ENCODE results near the gene SEMA3A. TPM values are rescaled to one million over a fixed set of nuclear protein-coding genes. Genes with fewer than 3 reads are reported as not detected.

The SEMA3A gene
- total and polyA plus RNA-seq, 2 of the 4 experiments (the other 2 are of a cell fraction) = 31.2 to 213 TPM

DNA sequence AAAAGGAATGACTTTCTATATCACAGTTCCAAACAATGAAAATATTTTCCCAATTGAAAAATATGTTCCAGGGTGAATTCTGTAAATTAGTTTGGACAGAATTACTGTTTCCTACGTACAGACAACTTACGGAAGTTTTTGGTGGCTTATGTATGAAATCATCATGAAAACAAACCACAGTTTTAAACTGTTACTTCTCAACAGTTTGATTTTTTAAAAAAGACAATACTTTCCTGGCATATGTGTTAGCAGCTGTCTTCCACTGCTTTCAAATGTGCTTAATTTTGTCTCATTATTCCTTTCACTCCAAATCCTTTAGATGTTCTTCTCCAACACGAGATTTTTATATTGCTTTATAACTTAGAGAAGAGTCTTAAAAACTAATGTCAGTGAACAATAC is 56.2 kb downstream of the SEMA3A start:
- no TSS peak for BruUV-seq (replicated peaks)
- no peak overlapping the region for H2BK20ac ChIP-seq (ENCODE audit: low read depth, low read length)
- POLR2A ChIA-PET (ENCODE audit: unreplicated experiment) = no interaction called here

More for the DNA sequence above, 56.2 kb downstream of the SEMA3A start:
- Histone ChIP-seq H3K23ac (ENCODE audit: low read depth, low read length) (no peak overlapping the region), H4K5ac (ENCODE audit: low read depth, low read length) (peak overlapping the region; percentile 80; the same call in 1 of the 2 replicates), H4K20me1 (ENCODE audit: insufficient read depth, low read length) (peaks cover 1% of the 10 kb centered on the region; the same call in 1 of the 2 replicates), H3K36me3 (ENCODE audit: control insufficient read depth, insufficient read depth, low read length) (peaks cover 8% of the 10 kb centered on the region), H3K14ac (replicated peaks; ENCODE audit: low read depth, low read length) (no peak overlapping the region; the same call in 1 of the 2 replicates), H3K4me3 (ENCODE audit: insufficient read depth, low read depth, low read length) (no peak overlapping the region), H3K56ac (ENCODE audit: extremely low read depth, insufficient read depth, low read length) (no peak overlapping the region), H3K79me1 (ENCODE audit: low read depth in 1 of 2, low read length in 2 of 2) (peaks cover 25 to 52% of the 10 kb centered on the region in 2 experiments), H4K8ac (ENCODE audit: low read depth in 2 of 2, low read length in 2 of 2) (no peak overlapping the region; a peak in 1 of 4 replicates), H3K27me3 (ENCODE audit: control insufficient read depth, insufficient read depth, low read length) (no peaks in the 10 kb centered on the region), H3K27ac (ENCODE audit: insufficient read depth, low read length) (peak overlapping the region; percentile 54; the same call in 1 of the 2 replicates), H3K18ac (ENCODE audit: low read depth, low read length) (peak overlapping the region; percentile 54; the same call in 1 of the 2 replicates), H2BK5ac (ENCODE audit: low read depth, low read length, poor library complexity, severe bottlenecking) (peak overlapping the region; percentile 64), H2AFZ (replicated peaks; ENCODE audit: low read length, poor library complexity) (no peak overlapping the region), H3K4ac (ENCODE audit: low read depth, low read length) (no peak overlapping the region), H3K9ac (ENCODE audit: low read depth, low read length) (0 out of 2 replicates have a peak overlapping the region, but pooled peaks have one; percentile 50), H3K4me2 (ENCODE audit: low read depth, low read length) (peak overlapping the region; percentile 25; the same call in 1 of the 2 replicates), H2AK9ac (replicated peaks; ENCODE audit: low read depth, low read length, poor library complexity) (no peak overlapping the region), H2BK15ac (ENCODE audit: low read depth, low read length) (no peak overlapping the region), H3K4me1 (ENCODE audit: control insufficient read depth, insufficient read depth, low read length) (peaks cover 7% of the 10 kb centered on the region), H3K9me3 (ENCODE audit: control insufficient read depth, insufficient read depth, low read length) (no peaks in the 10 kb centered on the region), H4K91ac (ENCODE audit: insufficient read depth, low read depth, low read length) (no peak overlapping the region), H3K9me1 (ENCODE audit: insufficient read depth, low read length) (peaks cover under 1% of the 10 kb centered on the region; the same call in 1 of the 2 replicates), H2AK5ac (ENCODE audit: low read depth, low read length) (no peak overlapping the region), H2BK120ac (ENCODE audit: low read depth, low read length) (no peak overlapping the region)
- DNase-seq (no peak), ATAC-seq (ENCODE audit: low read depth) (no peak)
- no peak for TF ChIP-seq MAZ (IDR thresholded peaks at IDR 0.05; ENCODE audit: borderline replicate concordance, low read depth, low read length)
- no CpG with 5 or more reads among the region's 3 CpGs for WGBS, 2 experiments (ENCODE audit: extremely low coverage in 2 of 2, insufficient read length in 1 of 2)
- CTCF ChIA-PET = no interaction called here
- intact Hi-C loops (cut with micrococcal nuclease) (no loop called here), in situ Hi-C loops (cut with MboI; ENCODE audit: low sequenced_read_pairs) (no loop called here), dilution Hi-C loops (cut with HindIII; ENCODE audit: low sequenced_read_pairs, unreplicated experiment) (no loop called here)
